HEK293 (cell line): ENCODE results near the gene STAT5B.

Source experiments
- CTCF ChIA-PET: fragments of 350-600 bp; formaldehyde crosslinking; extraction: SDS; loops from one replicate; lab custom pipeline; 2021; ENCODE audit warnings: antibody characterized with exemption; lab: Yijun Ruan, JAX
- POLR2A ChIA-PET: fragments of 300-600 bp; formaldehyde crosslinking; extraction: SDS; loops from one replicate; lab custom pipeline; 2020; ENCODE audit warnings: antibody characterized with exemption, inconsistent platforms; lab: Yijun Ruan, JAX
- H3K27ac ChIP-seq: fragments of 200-500 bp; sonication (Bioruptor generic); 2 replicates; pipeline ENCODE4 v1.5.1; 2014; ENCODE audit warnings: low read depth, low read length, control low read depth, inconsistent platforms; ENCODE audit errors: extremely low read depth
- H3K36me3 ChIP-seq, 2 experiments: fragments of 200-500 bp in 1 of 2; sonication (Bioruptor generic) in 1 of 2; 1 replicate in 1 of 2; 2 replicates in 1 of 2; pipeline ENCODE4 v1.5.1; 2014 to 2017; ENCODE audit warnings: inconsistent platforms in 2 of 2, low read length in 2 of 2; ENCODE audit not compliant: control insufficient read depth in 2 of 2, insufficient read depth in 1 of 2
- H3K4me1 ChIP-seq: fragments of 200-500 bp; sonication (Bioruptor generic); 2 replicates; pipeline ENCODE4 v1.5.1; 2014; ENCODE audit warnings: mild to moderate bottlenecking, low read length, inconsistent platforms; ENCODE audit not compliant: control insufficient read depth, insufficient read depth
- H3K4me3 ChIP-seq: 2 replicates; pipeline ENCODE4 v1.5.1; 2011; ENCODE audit warnings: low read depth, mild to moderate bottlenecking, control low read depth, low read length, moderate library complexity
- H3K9me3 ChIP-seq: fragments of 200-500 bp; sonication (Bioruptor generic); 2 replicates; pipeline ENCODE4 v1.5.1; 2014; ENCODE audit warnings: low read depth, low read length, inconsistent platforms; ENCODE audit not compliant: control insufficient read depth, insufficient read depth
- GLIS1 ChIP-seq: fragments of 450-650 bp; formaldehyde crosslinking; IDR thresholded peaks from 2 replicates; pipeline ENCODE4 v1.5.1; 2016; ENCODE audit warnings: missing biosample characterization, missing genetic modification characterization
- GLIS2 ChIP-seq: fragments of 450-650 bp; formaldehyde crosslinking; IDR thresholded peaks from 2 replicates; pipeline ENCODE4 v1.5.1; 2016; ENCODE audit warnings: missing biosample characterization, missing genetic modification characterization
- KLF8 ChIP-seq: fragments of 450-650 bp; formaldehyde crosslinking; IDR thresholded peaks from 2 replicates; pipeline ENCODE4 v1.5.1; 2016; ENCODE audit warnings: missing biosample characterization, missing genetic modification characterization
- PRDM2 ChIP-seq: fragments of 450-650 bp; formaldehyde crosslinking; IDR thresholded peaks from 2 replicates; pipeline ENCODE4 v1.5.1; 2016; ENCODE audit warnings: missing biosample characterization, missing genetic modification characterization, borderline replicate concordance
- RBAK ChIP-seq: fragments of 450-650 bp; formaldehyde crosslinking; IDR thresholded peaks from 2 replicates; pipeline ENCODE4 v1.5.1; 2016; ENCODE audit warnings: missing biosample characterization, missing genetic modification characterization
- REST ChIP-seq: fragments of 450-650 bp; formaldehyde crosslinking; IDR thresholded peaks from 2 replicates; pipeline ENCODE4 v1.5.1; 2016; ENCODE audit warnings: missing biosample characterization, missing genetic modification characterization
- SCRT2 ChIP-seq: fragments of 450-650 bp; formaldehyde crosslinking; IDR thresholded peaks from 2 replicates; pipeline ENCODE4 v1.5.1; 2016; ENCODE audit warnings: missing biosample characterization, missing genetic modification characterization
- ZBTB20 ChIP-seq: fragments of 450-650 bp; formaldehyde crosslinking; IDR thresholded peaks from 2 replicates; pipeline ENCODE4 v1.5.1; 2016; ENCODE audit warnings: missing biosample characterization, missing genetic modification characterization
- ZBTB26 ChIP-seq: fragments of 450-650 bp; formaldehyde crosslinking; optimal IDR thresholded peaks from 2 replicates; pipeline ENCODE3; 2016; ENCODE audit warnings: missing biosample characterization, mild to moderate bottlenecking, missing genetic modification characterization
- ZBTB48 ChIP-seq: fragments of 450-650 bp; formaldehyde crosslinking; IDR thresholded peaks from 2 replicates; pipeline ENCODE4 v1.5.1; 2016; ENCODE audit warnings: missing biosample characterization, missing genetic modification characterization
- ZNF26 ChIP-seq: fragments of 450-650 bp; formaldehyde crosslinking; IDR thresholded peaks from 2 replicates; pipeline ENCODE4 v1.5.1; 2016; ENCODE audit warnings: missing biosample characterization, missing genetic modification characterization
- ZNF335 ChIP-seq: fragments of 450-650 bp; formaldehyde crosslinking; conservative IDR thresholded peaks from 2 replicates; pipeline ENCODE4 v1.5.1; 2016; ENCODE audit warnings: missing biosample characterization, missing genetic modification characterization
- ZNF394 ChIP-seq: fragments of 450-650 bp; formaldehyde crosslinking; IDR thresholded peaks from 2 replicates; pipeline ENCODE4 v1.5.1; 2016; ENCODE audit warnings: missing biosample characterization, missing genetic modification characterization, mild to moderate bottlenecking, moderate library complexity, borderline replicate concordance
- ZNF398 ChIP-seq: fragments of 450-650 bp; formaldehyde crosslinking; IDR thresholded peaks from 2 replicates; pipeline ENCODE4 v1.5.1; 2017; ENCODE audit warnings: missing biosample characterization, missing genetic modification characterization
- ZNF544 ChIP-seq: fragments of 450-650 bp; formaldehyde crosslinking; IDR thresholded peaks from 2 replicates; pipeline ENCODE4 v1.5.0; 2017; ENCODE audit warnings: missing biosample characterization, missing genetic modification characterization
- ZNF600 ChIP-seq: fragments of 450-650 bp; formaldehyde crosslinking; IDR thresholded peaks from 2 replicates; pipeline ENCODE4 v1.5.1; 2016; ENCODE audit warnings: missing biosample characterization, missing genetic modification characterization
- ZNF654 ChIP-seq: fragments of 450-650 bp; formaldehyde crosslinking; IDR thresholded peaks from 2 replicates; pipeline ENCODE4 v1.5.1; 2016; ENCODE audit warnings: low read depth, missing biosample characterization, missing genetic modification characterization
- ZNF660 ChIP-seq: fragments of 450-650 bp; IDR thresholded peaks from 2 replicates; pipeline ENCODE4 v1.5.1; 2018; ENCODE audit warnings: missing biosample characterization, mild to moderate bottlenecking, missing genetic modification characterization
- ZNF670 ChIP-seq: fragments of 450-650 bp; formaldehyde crosslinking; IDR thresholded peaks from 2 replicates; pipeline ENCODE4 v1.5.1; 2016; ENCODE audit warnings: missing biosample characterization, missing genetic modification characterization, low read depth
- ZNF76 ChIP-seq: fragments of 450-650 bp; formaldehyde crosslinking; IDR thresholded peaks from 2 replicates; pipeline ENCODE4; 2016; ENCODE audit warnings: low read depth, missing biosample characterization, missing genetic modification characterization, borderline replicate concordance
- ZSCAN30 ChIP-seq: fragments of 450-650 bp; IDR thresholded peaks from 2 replicates; pipeline ENCODE4 v1.5.1; 2018; ENCODE audit warnings: missing biosample characterization, mild to moderate bottlenecking, missing genetic modification characterization, moderate library complexity

The STAT5B gene

GRCh38 chr17:42312285-42313130 lies 36.3 kb upstream of the STAT5B start:
- Histone ChIP-seq H3K27ac (no peak overlapping the region), H3K36me3 (peaks cover 11 to 35% of the 10 kb centered on the region in 2 experiments), H3K4me3 (no peak overlapping the region), H3K4me1 (peaks cover 2% of the 10 kb centered on the region), H3K9me3 (no peaks in the 10 kb centered on the region)
- CTCF ChIA-PET, result interaction anchor here (0.5 to 22.0 kb wide), 20 partner anchors 9 to 287 kb away, joined by 3 to 378 read pairs (median 4); partner anchors contain the start of genes CAVIN1 and STAT5A
- POLR2A ChIA-PET, result interaction anchor here (0.5 to 1.8 kb wide), 7 partner anchors 11 to 207 kb away, joined by 3 to 6 read pairs (median 3); partner anchors contain the start of gene KAT2A
- peak; percentile 57 for TF ChIP-seq ZNF654 (tag by site-specific recombination)
- peak; percentile 77; the same call in 1 of the 2 replicates for TF ChIP-seq ZNF76 (tag by site-specific recombination)
- TF ChIP-seq ZNF660, result 0 out of 2 replicates have a peak, but pooled peaks have one; percentile 65
- peak; percentile 22; the same call in 1 of the 2 replicates for TF ChIP-seq KLF8 (tag by site-specific recombination)
- peak; percentile 58; the same call in 1 of the 2 replicates for TF ChIP-seq ZBTB48 (tag by site-specific recombination)
- TF ChIP-seq ZNF600 (tag by site-specific recombination), result peak; percentile 72
- no peak for TF ChIP-seq ZNF544 (tag by site-specific recombination)
- no peak for TF ChIP-seq RBAK (tag by site-specific recombination)
- 0 out of 2 replicates have a peak, but pooled peaks have one; percentile 41 for TF ChIP-seq ZSCAN30
- no peak for TF ChIP-seq REST (tag by site-specific recombination)
- TF ChIP-seq PRDM2 (tag by site-specific recombination), result no peak
- TF ChIP-seq SCRT2 (tag by site-specific recombination), result 0 out of 2 replicates have a peak, but pooled peaks have one; percentile 14
- 0 out of 2 replicates have a peak, but pooled peaks have one; percentile 25 for TF ChIP-seq ZNF335
- TF ChIP-seq ZNF26 (tag by site-specific recombination), result no peak
- TF ChIP-seq GLIS1 (tag by site-specific recombination), result peak; percentile 70
- peak; percentile 74 for TF ChIP-seq GLIS2 (tag by site-specific recombination)
- peak; percentile 41 for TF ChIP-seq ZBTB26
- peak; percentile 91; the same call in 1 of the 2 replicates for TF ChIP-seq ZNF394 (tag by site-specific recombination)
- TF ChIP-seq ZNF398 (tag by site-specific recombination), result peak; percentile 37; the same call in 1 of the 2 replicates
- TF ChIP-seq ZNF670 (tag by site-specific recombination), result no peak
- TF ChIP-seq ZBTB20, result peak; percentile 76; the same call in 1 of the 2 replicates
